CD4-positive, alpha-beta memory T cell (primary cell): ENCODE results near the gene GJA4. TPM values are rescaled to one million over a fixed set of nuclear protein-coding genes. Genes with fewer than 3 reads are reported as not detected.
A peak's percentile ranks its signal among the peaks of the same experiment; 100 is the strongest.

ENCODE experiments used
- CTCF ChIA-PET: fragments of 350-600 bp; sonication (Branson Sonifier 250); formaldehyde crosslinking; loops from one replicate; lab custom pipeline; 2021; ENCODE audit warnings: inconsistent platforms; ENCODE audit not compliant: partially characterized antibody; lab: Charles Lee
- POLR2A ChIA-PET: fragments of 350-600 bp; sonication (Branson Sonifier 250); formaldehyde crosslinking; loops from one replicate; lab custom pipeline; 2021; ENCODE audit not compliant: partially characterized antibody; lab: Charles Lee
- DNase-seq, 5 donors: peaks; one replicate each; pipeline versions ENCODE4 v3.0.0 to v3.0.0-alpha.2; 2020 to 2022; ENCODE audit warnings: mixed read lengths in 1 of 5
- H3K27ac ChIP-seq: one replicate; pipeline ENCODE4 v1.7.0; 2013; ENCODE audit warnings: low read depth, low read length
- H3K27me3 ChIP-seq: 2 replicates; pipeline ENCODE4 v1.7.0; 2013; ENCODE audit warnings: mild to moderate bottlenecking, low read length, moderate library complexity; ENCODE audit not compliant: insufficient read depth
- H3K36me3 ChIP-seq: 2 replicates; pipeline ENCODE4 v1.7.0; 2013; ENCODE audit warnings: mild to moderate bottlenecking, low read length, moderate library complexity; ENCODE audit not compliant: insufficient read depth
- H3K4me1 ChIP-seq: 2 replicates; pipeline ENCODE4 v1.7.0; 2013; ENCODE audit warnings: mild to moderate bottlenecking, low read length, moderate library complexity; ENCODE audit not compliant: insufficient read depth
- H3K4me3 ChIP-seq, 2 donors: one replicate each; pipeline ENCODE4 v1.7.0; 2013; ENCODE audit warnings: low read length in 2 of 2, mild to moderate bottlenecking in 1 of 2
- H3K9me3 ChIP-seq, 2 donors: one replicate each; pipeline ENCODE4 v1.7.0; 2013; ENCODE audit warnings: low read length in 2 of 2, control low read depth in 1 of 2; ENCODE audit not compliant: control insufficient read depth in 1 of 2
- H3K27ac Mint-ChIP-seq, 7 donors: one replicate each; pipeline ENCODE4 v1.8.0; 2020 to 2021; ENCODE audit warnings: mixed read lengths in 7 of 7, mild to moderate bottlenecking in 6 of 7, inconsistent platforms in 3 of 7, moderate library complexity in 3 of 7
- H3K27me3 Mint-ChIP-seq, 2 donors: one replicate each; pipeline ENCODE4 v1.8.0; 2020 to 2021; ENCODE audit warnings: mixed read lengths in 2 of 2
- H3K36me3 Mint-ChIP-seq, 2 donors: one replicate each; pipeline ENCODE4 v1.8.0; 2020 to 2021; ENCODE audit warnings: mixed read lengths in 2 of 2, inconsistent platforms in 1 of 2, mild to moderate bottlenecking in 1 of 2
- H3K4me1 Mint-ChIP-seq, 4 donors: one replicate each; pipeline ENCODE4 v1.8.0; 2020 to 2021; ENCODE audit warnings: mixed read lengths in 4 of 4, mild to moderate bottlenecking in 1 of 4
- H3K4me3 Mint-ChIP-seq, 8 donors: one replicate each; pipeline ENCODE4 v1.8.0; 2020 to 2021; ENCODE audit warnings: mixed read lengths in 8 of 8, mild to moderate bottlenecking in 7 of 8, moderate library complexity in 6 of 8, inconsistent platforms in 3 of 8
- H3K9me3 Mint-ChIP-seq, 8 donors: one replicate each; pipeline ENCODE4 v1.8.0; 2020 to 2021; ENCODE audit warnings: mixed read lengths in 8 of 8, mild to moderate bottlenecking in 5 of 8, inconsistent platforms in 3 of 8, moderate library complexity in 1 of 8
- intact Hi-C: fragments of 100-400 bp; cut with micrococcal nuclease; formaldehyde crosslinking; loops from one replicate; pipeline ENCODE4 v1.15.1; 2023
- polyA plus RNA-seq, 2 donors: library from polyadenylated mRNA; unstranded; fragments of 300-500 nt; fragmentation: Illumina TruSeq; gene quantifications; one replicate each; pipeline ENCODE4 v1.2.3, GENCODE V29; 2021
- total RNA-seq, 2 experiments: library from RNA; stranded (reverse); gene quantifications; one replicate each; pipeline ENCODE4 v1.2.3, GENCODE V29; 2021

The GJA4 gene
- total RNA-seq: not detected
- polyA plus RNA-seq: not detected

- no peaks in the 10 kb centered on the region for H3K4me1 ChIP-seq
- Mint-ChIP-seq H3K27me3 (peaks cover 15 to 30% of the 10 kb centered on the region in 2 donors), H3K9me3 (no peaks in the 10 kb centered on the region), H3K4me1 (peaks cover 3 to 5% (median 4%) of the 10 kb centered on the region in 4 donors), H3K36me3 (peaks cover 0 to 7% of the 10 kb centered on the region in 2 donors), H3K27ac (no peak within 1 kb of the TSS), H3K4me3 (peak within 1 kb of the TSS; percentile 21 to 70 (median 62))
- H3K9me3 ChIP-seq: no peaks in the 10 kb centered on the region
- no peak within 1 kb of the TSS for H3K27ac ChIP-seq
- H3K36me3 ChIP-seq: no peaks in the 10 kb centered on the region
- intact Hi-C loops: no loop called here
- H3K4me3 ChIP-seq: no peak within 1 kb of the TSS
- H3K27me3 ChIP-seq: peaks cover 9% of the 10 kb centered on the region
- ChIA-PET CTCF (no interaction called here), POLR2A (no interaction called here)
- DNase-seq: no peak
These were observed at the start of gene GJA4 for GRCh38 chr1:34792868-34793727. TSS of gene GJA4 (plus strand) at chr1:34792999. CDS start at chr1:34794214, 1,215 bp downstream.

- Mint-ChIP-seq H3K4me1 (peaks cover 0 to 3% (median 0%) of the 10 kb centered on the region in 4 donors), H3K4me3 (no peak overlapping the region), H3K36me3 (no peaks in the 10 kb centered on the region), H3K27me3 (peaks cover under 1 to 21% of the 10 kb centered on the region in 2 donors), H3K27ac (no peak overlapping the region), H3K9me3 (no peaks in the 10 kb centered on the region)
- intact Hi-C loops: no loop called here
- no peak for DNase-seq
- Histone ChIP-seq H3K36me3 (no peaks in the 10 kb centered on the region), H3K4me1 (no peaks in the 10 kb centered on the region), H3K9me3 (no peaks in the 10 kb centered on the region), H3K4me3 (no peak overlapping the region), H3K27ac (no peak overlapping the region), H3K27me3 (no peaks in the 10 kb centered on the region)
- POLR2A ChIA-PET: no interaction called here
- CTCF ChIA-PET: interaction anchor here (1.0 to 4.7 kb wide), 15 partner anchors 8 to 1114 kb away, joined by 3 to 41 read pairs (median 5); no protein-coding TSS in a partner anchor
These were observed 49.0 kb upstream of the GJA4 start for GRCh38 chr1:34743775-34744174.

GRCh38 chr1:34744851-34745250, 47.9 kb upstream of the GJA4 start:
- H3K9me3 Mint-ChIP-seq: no peaks in the 10 kb centered on the region
- Histone ChIP-seq H3K36me3 (no peaks in the 10 kb centered on the region), H3K4me3 (no peak overlapping the region), H3K9me3 (no peaks in the 10 kb centered on the region), H3K4me1 (no peaks in the 10 kb centered on the region), H3K27me3 (no peaks in the 10 kb centered on the region), H3K27ac (no peak overlapping the region)
- ChIA-PET CTCF (interaction anchor here (1.2 to 4.7 kb wide), 7 partner anchors 7 to 1112 kb away, joined by 3 to 41 read pairs (median 23); no protein-coding TSS in a partner anchor), POLR2A (no interaction called here)
- no peak overlapping the region for H3K27ac Mint-ChIP-seq
- H3K4me3 Mint-ChIP-seq: no peak overlapping the region
- peaks cover 0 to 3% (median 0%) of the 10 kb centered on the region in 4 donors for H3K4me1 Mint-ChIP-seq
- no peaks in the 10 kb centered on the region for H3K36me3 Mint-ChIP-seq
- intact Hi-C loops: no loop called here
- H3K27me3 Mint-ChIP-seq: peaks cover 4 to 25% of the 10 kb centered on the region in 2 donors
- DNase-seq: no peak

- intact Hi-C loops: no loop called here
- Mint-ChIP-seq H3K27ac (no peak overlapping the region), H3K4me3 (no peak overlapping the region), H3K27me3 (peaks cover 4 to 20% of the 10 kb centered on the region in 2 donors), H3K4me1 (peaks cover 0 to 3% (median 0%) of the 10 kb centered on the region in 4 donors), H3K9me3 (no peaks in the 10 kb centered on the region), H3K36me3 (no peaks in the 10 kb centered on the region)
- H3K27ac ChIP-seq: no peak overlapping the region
- no peak overlapping the region for H3K4me3 ChIP-seq
- H3K36me3 ChIP-seq: no peaks in the 10 kb centered on the region
- CTCF ChIA-PET: interaction anchor here (1.0 to 4.6 kb wide), 2 partner anchors 11 to 1114 kb away, joined by 3 to 26 read pairs; no protein-coding TSS in a partner anchor
- DNase-seq: no peak
- no peaks in the 10 kb centered on the region for H3K4me1 ChIP-seq
- POLR2A ChIA-PET: no interaction called here
- no peaks in the 10 kb centered on the region for H3K27me3 ChIP-seq
- H3K9me3 ChIP-seq: no peaks in the 10 kb centered on the region
These were observed 47.1 kb upstream of the GJA4 start for GRCh38 chr1:34745666-34746065.

- H3K4me1 ChIP-seq: no peaks in the 10 kb centered on the region
- ChIA-PET POLR2A (no interaction called here), CTCF (interaction anchor here (1.0 to 1.4 kb wide), 2 partner anchors 8 to 1114 kb away, joined by 3 read pairs; no protein-coding TSS in a partner anchor)
- no peak overlapping the region for H3K27ac ChIP-seq
- no peaks in the 10 kb centered on the region for H3K27me3 ChIP-seq
- no peak overlapping the region for H3K4me3 ChIP-seq
- H3K36me3 Mint-ChIP-seq: no peaks in the 10 kb centered on the region
- H3K27me3 Mint-ChIP-seq: peaks cover 4 to 20% of the 10 kb centered on the region in 2 donors
- no peak overlapping the region for H3K27ac Mint-ChIP-seq
- no peak overlapping the region for H3K4me3 Mint-ChIP-seq
- no peaks in the 10 kb centered on the region for H3K9me3 ChIP-seq
- no peaks in the 10 kb centered on the region for H3K36me3 ChIP-seq
- no peaks in the 10 kb centered on the region for H3K9me3 Mint-ChIP-seq
- no peak for DNase-seq
- intact Hi-C loops: no loop called here
- H3K4me1 Mint-ChIP-seq: peaks cover 0 to 3% (median 0%) of the 10 kb centered on the region in 4 donors
These were observed 46.7 kb upstream of the GJA4 start for GRCh38 chr1:34746101-34746500.

- Mint-ChIP-seq H3K4me1 (peaks cover 0 to 3% (median 0%) of the 10 kb centered on the region in 4 donors), H3K27me3 (peaks cover 4 to 21% of the 10 kb centered on the region in 2 donors), H3K9me3 (no peaks in the 10 kb centered on the region), H3K4me3 (no peak overlapping the region), H3K27ac (no peak overlapping the region), H3K36me3 (no peaks in the 10 kb centered on the region)
- no peaks in the 10 kb centered on the region for H3K4me1 ChIP-seq
- POLR2A ChIA-PET: no interaction called here
- H3K9me3 ChIP-seq: no peaks in the 10 kb centered on the region
- H3K4me3 ChIP-seq: no peak overlapping the region
- no peaks in the 10 kb centered on the region for H3K36me3 ChIP-seq
- H3K27ac ChIP-seq: no peak overlapping the region
- H3K27me3 ChIP-seq: no peaks in the 10 kb centered on the region
- CTCF ChIA-PET: interaction anchor here (1.4 kb wide), 1 partner anchor 9 kb away, joined by 3 read pairs; no protein-coding TSS in a partner anchor
- no peak for DNase-seq
- intact Hi-C loops: no loop called here
These were observed 45.8 kb upstream of the GJA4 start for GRCh38 chr1:34746785-34747637.

- CTCF ChIA-PET: no interaction called here
- Histone ChIP-seq H3K4me1 (no peaks in the 10 kb centered on the region), H3K4me3 (no peak overlapping the region), H3K27ac (no peak overlapping the region), H3K36me3 (no peaks in the 10 kb centered on the region), H3K9me3 (no peaks in the 10 kb centered on the region), H3K27me3 (no peaks in the 10 kb centered on the region)
- Mint-ChIP-seq H3K36me3 (no peaks in the 10 kb centered on the region), H3K4me3 (no peak overlapping the region), H3K27me3 (peaks cover 5 to 17% of the 10 kb centered on the region in 2 donors), H3K4me1 (peaks cover 0 to under 1% (median 0%) of the 10 kb centered on the region in 4 donors), H3K9me3 (no peaks in the 10 kb centered on the region), H3K27ac (peak overlapping the region in 1 of 7 donors; percentile 27)
- intact Hi-C loops: no loop called here
- POLR2A ChIA-PET: no interaction called here
- no peak for DNase-seq
These were observed 45.2 kb upstream of the GJA4 start for GRCh38 chr1:34747638-34747941.
